HEK293 (cell line): ENCODE results near the gene FIGNL2.

ENCODE experiments used
- CTCF ChIP-seq: fragments of 450-650 bp; formaldehyde crosslinking; IDR thresholded peaks from 2 replicates; pipeline ENCODE4 v1.5.1; 2016; ENCODE audit warnings: missing biosample characterization, missing genetic modification characterization
- KLF16 ChIP-seq: fragments of 450-650 bp; formaldehyde crosslinking; IDR thresholded peaks from 2 replicates; pipeline ENCODE4 v1.5.1; 2017; ENCODE audit warnings: missing biosample characterization, missing genetic modification characterization
- ZBTB7A ChIP-seq: fragments of 450-650 bp; formaldehyde crosslinking; IDR thresholded peaks from 2 replicates; pipeline ENCODE4 v1.5.1; 2016; ENCODE audit warnings: low read depth, missing biosample characterization, missing genetic modification characterization
- ZNF202 ChIP-seq: fragments of 450-650 bp; formaldehyde crosslinking; IDR thresholded peaks from 2 replicates; pipeline ENCODE4 v1.5.1; 2016; ENCODE audit warnings: missing biosample characterization, missing genetic modification characterization, borderline replicate concordance

GRCh38 chr12:51874486-51874885 lies 26.0 kb upstream of the FIGNL2 start:
- TF ChIP-seq CTCF (tag by site-specific recombination) (no peak), ZBTB7A (tag by site-specific recombination) (no peak), ZNF202 (tag by site-specific recombination) (no peak), KLF16 (tag by site-specific recombination) (no peak)
